ENCODE results near the gene JAM3. TPM values are rescaled to one million over a fixed set of nuclear protein-coding genes. Genes with fewer than 3 reads are reported as not detected.

The JAM3 gene
- total RNA-seq, 1 experiment from 2014 or later, result 36.5 TPM

DNA sequence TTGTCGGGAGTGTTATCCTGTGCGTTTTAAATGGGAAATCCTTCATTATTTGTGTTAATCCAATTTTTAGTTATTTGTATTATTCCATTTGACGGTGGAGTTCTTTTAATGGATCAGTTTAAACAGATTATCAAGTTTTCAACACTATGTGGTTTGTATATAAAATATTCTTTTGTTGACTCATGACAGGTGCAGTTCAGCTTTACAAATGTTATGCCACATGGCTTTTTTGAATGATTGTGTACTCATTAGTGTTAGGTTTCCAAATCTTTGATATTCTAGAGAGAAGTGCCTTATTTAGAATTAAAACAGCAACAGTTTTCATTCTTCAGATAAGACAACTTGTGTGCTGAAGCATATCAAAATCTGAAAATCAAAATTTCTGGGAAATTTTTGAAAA lies 2.4 kb downstream of the JAM3 start:
- H3K9me3 Mint-ChIP-seq, result no peaks in the 10 kb centered on the region
- no peak overlapping the region for H2AK5ac ChIP-seq (ENCODE audit: insufficient read length, low read length)
- H3K36me3 Mint-ChIP-seq (ENCODE audit: insufficient read depth in 1 of 3, low read depth in 3 of 3), result peaks cover 0 to 2% (median 0%) of the 10 kb centered on the region in 3 experiments; a peak in 1 of 7 replicates

More for the DNA sequence above, 2.4 kb downstream of the JAM3 start:
- Histone ChIP-seq H3K4ac (ENCODE audit: low read depth, low read length) (no peak overlapping the region), H3K27me3 (ENCODE audit: insufficient read depth, low read length) (no peaks in the 10 kb centered on the region; the same call in 1 of the 2 replicates), H4K91ac (ENCODE audit: insufficient read length, low read depth, low read length) (no peak overlapping the region), H2BK15ac (ENCODE audit: low read depth, low read length) (no peak overlapping the region), H3K27ac (ENCODE audit: insufficient read length, low read depth, low read length) (no peak overlapping the region), H2BK20ac (ENCODE audit: low read depth, low read length, poor library complexity, severe bottlenecking) (no peak overlapping the region), H3T11ph (ENCODE audit: low read length) (no peak overlapping the region), H3K14ac (ENCODE audit: insufficient read depth, low read length) (no peak overlapping the region), H3K4me1 (ENCODE audit: insufficient read depth, low read length) (no peaks in the 10 kb centered on the region; the same call in 1 of the 2 replicates), H3K18ac (ENCODE audit: insufficient read length, low read depth, low read length) (no peak overlapping the region), H4K20me1 (ENCODE audit: control insufficient read depth, insufficient read depth, insufficient read length) (no peaks in the 10 kb centered on the region), H3K9ac (ENCODE audit: extremely low read depth, insufficient read length, low read length) (no peak overlapping the region), H3K9me3 (ENCODE audit: control insufficient read depth, low read depth, low read length) (no peaks in the 10 kb centered on the region), H4K8ac (replicated peaks; ENCODE audit: insufficient read length, low read depth, low read length) (no peak overlapping the region), H2BK5ac (ENCODE audit: insufficient read length, low read length) (no peak overlapping the region), H3K56ac (ENCODE audit: insufficient read length, low read depth, low read length) (no peak overlapping the region), H3K23me2 (ENCODE audit: insufficient read length, low read depth, low read length, poor library complexity, severe bottlenecking) (no peaks in the 10 kb centered on the region), H4K5ac (ENCODE audit: insufficient read length, low read depth, low read length) (no peak overlapping the region), H3K79me1 (ENCODE audit: insufficient read depth, low read depth, low read length, poor library complexity, severe bottlenecking) (no peaks in the 10 kb centered on the region), H3K23ac (ENCODE audit: insufficient read length, low read depth, low read length) (no peak overlapping the region), H2BK12ac (ENCODE audit: insufficient read length, low read depth, low read length) (no peak overlapping the region), H2BK120ac (ENCODE audit: low read depth, low read length, poor library complexity, severe bottlenecking) (no peak overlapping the region), H3K79me2 (ENCODE audit: insufficient read depth, low read length) (peaks cover 3% of the 10 kb centered on the region; the same call in 1 of the 2 replicates), H2AFZ (ENCODE audit: low read length) (no peak overlapping the region), H3K4me2 (ENCODE audit: insufficient read depth, insufficient read length, low read length) (no peak overlapping the region)
- WGBS (ENCODE audit: extremely low coverage, insufficient read length, low lambda C conversion rate), result no CpG with 5 or more reads among the region's 3 CpGs
- H3K4me3 Mint-ChIP-seq, result no peak overlapping the region
- peaks cover 25% of the 10 kb centered on the region for H3K27me3 Mint-ChIP-seq (ENCODE audit: low read depth)
- H3K4me1 Mint-ChIP-seq, result peaks cover 16 to 38% of the 10 kb centered on the region in 2 experiments
- DNase-seq, result no peak
- H3K27ac Mint-ChIP-seq, result no peak overlapping the region
- TF ChIP-seq, protein P1, sequence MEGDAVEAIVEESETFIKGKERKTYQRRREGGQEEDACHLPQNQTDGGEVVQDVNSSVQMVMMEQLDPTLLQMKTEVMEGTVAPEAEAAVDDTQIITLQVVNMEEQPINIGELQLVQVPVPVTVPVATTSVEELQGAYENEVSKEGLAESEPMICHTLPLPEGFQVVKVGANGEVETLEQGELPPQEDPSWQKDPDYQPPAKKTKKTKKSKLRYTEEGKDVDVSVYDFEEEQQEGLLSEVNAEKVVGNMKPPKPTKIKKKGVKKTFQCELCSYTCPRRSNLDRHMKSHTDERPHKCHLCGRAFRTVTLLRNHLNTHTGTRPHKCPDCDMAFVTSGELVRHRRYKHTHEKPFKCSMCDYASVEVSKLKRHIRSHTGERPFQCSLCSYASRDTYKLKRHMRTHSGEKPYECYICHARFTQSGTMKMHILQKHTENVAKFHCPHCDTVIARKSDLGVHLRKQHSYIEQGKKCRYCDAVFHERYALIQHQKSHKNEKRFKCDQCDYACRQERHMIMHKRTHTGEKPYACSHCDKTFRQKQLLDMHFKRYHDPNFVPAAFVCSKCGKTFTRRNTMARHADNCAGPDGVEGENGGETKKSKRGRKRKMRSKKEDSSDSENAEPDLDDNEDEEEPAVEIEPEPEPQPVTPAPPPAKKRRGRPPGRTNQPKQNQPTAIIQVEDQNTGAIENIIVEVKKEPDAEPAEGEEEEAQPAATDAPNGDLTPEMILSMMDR (conservative IDR thresholded peaks at IDR 0.05), result no peak

All from H9 (cell line).